ENCODE data around the gene POU2F3.

DNA sequence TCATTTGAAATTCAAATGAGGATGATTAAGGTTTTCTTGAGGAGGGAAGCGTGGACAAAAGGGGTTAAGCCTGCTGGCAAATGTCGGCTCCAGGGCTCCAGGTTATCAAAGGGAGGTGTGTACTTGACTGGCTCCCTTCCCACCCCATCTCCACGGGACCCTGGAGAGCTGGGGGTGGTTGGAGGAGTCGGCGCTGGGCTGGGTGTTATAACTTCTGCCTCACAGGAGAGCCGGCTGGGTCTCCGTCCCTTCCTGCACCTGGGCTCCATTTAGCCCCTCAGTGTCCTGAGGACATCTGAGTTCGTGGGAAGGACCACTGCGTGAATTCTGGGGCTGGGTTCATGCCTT is 15.6 kb downstream of the POU2F3 start:
- TF ChIP-seq EZH2 (IDR thresholded peaks at IDR 0.05; ENCODE audit: insufficient read depth, poor library complexity, severe bottlenecking) (no peak), EZH2phosphoT487 (IDR thresholded peaks at IDR 0.05; ENCODE audit: insufficient read depth, low read depth) (no peak)
